HG03432 (cell line): Measurements from ENCODE around the gene GCSAM.
A peak's percentile ranks its signal among the peaks of the same experiment; 100 is the strongest.

Experiments used
- ATAC-seq: cut with Tn5 transposase; IDR thresholded peaks from one replicate; pipeline ENCODE4 v1.9.1; 2021; ENCODE audit warnings: mild to moderate bottlenecking, moderate library complexity; ENCODE audit not compliant: unreplicated experiment

GCSAM gene

DNA sequence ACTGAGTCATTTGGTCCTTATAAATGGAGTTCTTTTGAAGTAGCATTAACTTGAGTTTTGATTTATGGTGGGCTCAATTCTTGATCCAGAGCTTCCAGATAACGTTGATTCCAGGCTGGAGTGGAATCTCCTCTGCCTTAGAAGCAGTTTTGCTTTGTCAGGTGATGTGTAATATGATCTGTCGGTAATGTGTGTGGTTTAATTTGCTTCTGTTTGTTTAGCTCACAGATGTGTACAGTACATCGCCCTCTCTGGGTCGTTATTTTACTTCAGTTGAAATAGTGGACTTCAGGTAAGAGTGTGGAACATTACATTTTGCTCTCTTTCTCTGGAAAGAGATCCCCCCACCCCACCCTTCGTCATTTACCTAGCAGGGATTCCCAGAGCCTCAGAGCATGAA, 23.7 kb downstream of the GCSAM start:
- no peak for ATAC-seq

DNA sequence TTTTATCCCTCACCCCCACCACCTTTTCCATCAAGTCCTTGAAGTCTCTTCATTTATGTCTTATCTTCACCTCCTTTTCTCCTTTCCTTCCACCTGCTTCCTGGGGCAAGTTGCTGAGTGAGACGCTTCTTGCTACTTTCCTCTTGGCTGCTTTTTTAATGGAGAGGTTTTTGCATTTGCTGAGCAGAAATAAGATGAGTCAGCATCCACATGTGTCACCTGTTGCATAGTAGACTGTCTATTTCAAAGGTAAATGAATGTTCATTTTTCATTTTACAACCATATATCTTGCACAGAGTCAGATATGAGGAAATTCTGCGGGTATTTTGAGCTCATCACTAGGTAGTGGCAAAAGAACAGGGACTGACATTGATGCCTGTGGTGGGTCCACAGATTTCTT, 28.3 kb downstream of the GCSAM start:
- ATAC-seq: no peak

- ATAC-seq: no peak
Measured at GRCh38 chr3:112101916-112102315, 31.1 kb downstream of the GCSAM start.

DNA sequence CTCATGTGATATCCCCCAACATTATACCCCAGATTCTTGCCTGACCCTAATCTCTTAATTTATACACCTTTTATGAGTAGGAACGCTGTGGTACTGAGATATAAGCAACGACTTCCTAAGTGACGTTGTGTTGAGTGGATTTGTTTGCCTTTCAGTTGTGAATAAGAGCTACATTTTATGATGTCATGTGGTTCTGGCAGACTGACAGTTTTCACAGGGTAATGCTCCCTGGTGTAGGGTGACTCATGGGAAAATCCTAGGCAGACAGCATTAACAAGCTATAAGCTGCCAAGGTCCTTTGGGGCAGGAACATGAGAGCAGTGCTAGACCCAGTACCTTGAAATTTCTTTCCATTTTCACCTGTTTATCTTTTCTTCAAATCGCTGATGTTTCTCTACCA, 35.7 kb downstream of the GCSAM start:
- ATAC-seq: peak; percentile 66

GRCh38 chr3:112096176-112096575, 36.9 kb downstream of the GCSAM start:
- no peak for ATAC-seq

GRCh38 chr3:112095731-112096130, 37.3 kb downstream of the GCSAM start:
- ATAC-seq: no peak

GRCh38 chr3:112093180-112093522, 39.9 kb downstream of the GCSAM start:
- no peak for ATAC-seq

GRCh38 chr3:112092496-112093179, 40.4 kb downstream of the GCSAM start:
- ATAC-seq: peak; percentile 50

- no peak for ATAC-seq
Measured at GRCh38 chr3:112090887-112091586, 42.0 kb downstream of the GCSAM start.

- no peak for ATAC-seq
Measured at GRCh38 chr3:112089956-112090886, 42.8 kb downstream of the GCSAM start.

DNA sequence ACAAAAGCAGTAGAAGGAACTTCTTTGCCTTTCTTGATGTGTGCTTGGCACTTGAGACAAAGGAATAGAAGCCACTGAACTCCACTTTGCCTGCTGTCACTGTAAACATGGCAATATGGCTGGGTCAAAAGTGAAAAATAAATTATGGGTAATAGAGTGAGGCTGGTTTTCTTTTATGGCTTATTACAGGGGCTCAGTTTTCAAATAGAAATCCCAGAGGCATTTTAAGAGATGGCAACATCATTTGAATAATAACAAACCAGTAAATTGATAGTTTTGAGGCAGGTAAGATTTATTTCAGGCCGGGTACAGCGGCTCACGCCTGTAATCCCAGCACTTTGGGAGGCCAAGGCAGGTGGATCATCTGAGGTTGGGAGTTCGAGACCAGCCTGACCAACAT, 44.1 kb downstream of the GCSAM start:
- no peak for ATAC-seq

DNA sequence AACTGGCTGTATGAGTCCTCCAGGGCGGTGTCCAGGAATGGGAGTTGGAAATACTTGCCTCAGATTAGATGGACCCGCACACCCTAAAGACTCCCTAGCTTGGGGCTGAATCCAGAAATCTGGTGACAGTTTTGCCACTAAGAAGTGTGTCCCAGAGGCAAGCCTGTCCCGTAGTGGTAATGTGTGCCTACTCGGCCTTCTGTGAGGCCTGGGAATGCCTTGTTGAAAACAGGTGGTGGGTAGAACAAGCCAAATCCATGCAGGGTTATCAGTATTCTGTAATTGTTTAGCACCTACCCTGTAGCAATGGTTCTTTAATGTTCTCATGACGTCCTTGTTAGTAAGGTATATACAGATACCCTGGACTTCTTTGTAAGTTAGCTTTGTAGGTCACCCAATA, 45.3 kb downstream of the GCSAM start:
- ATAC-seq: no peak

DNA sequence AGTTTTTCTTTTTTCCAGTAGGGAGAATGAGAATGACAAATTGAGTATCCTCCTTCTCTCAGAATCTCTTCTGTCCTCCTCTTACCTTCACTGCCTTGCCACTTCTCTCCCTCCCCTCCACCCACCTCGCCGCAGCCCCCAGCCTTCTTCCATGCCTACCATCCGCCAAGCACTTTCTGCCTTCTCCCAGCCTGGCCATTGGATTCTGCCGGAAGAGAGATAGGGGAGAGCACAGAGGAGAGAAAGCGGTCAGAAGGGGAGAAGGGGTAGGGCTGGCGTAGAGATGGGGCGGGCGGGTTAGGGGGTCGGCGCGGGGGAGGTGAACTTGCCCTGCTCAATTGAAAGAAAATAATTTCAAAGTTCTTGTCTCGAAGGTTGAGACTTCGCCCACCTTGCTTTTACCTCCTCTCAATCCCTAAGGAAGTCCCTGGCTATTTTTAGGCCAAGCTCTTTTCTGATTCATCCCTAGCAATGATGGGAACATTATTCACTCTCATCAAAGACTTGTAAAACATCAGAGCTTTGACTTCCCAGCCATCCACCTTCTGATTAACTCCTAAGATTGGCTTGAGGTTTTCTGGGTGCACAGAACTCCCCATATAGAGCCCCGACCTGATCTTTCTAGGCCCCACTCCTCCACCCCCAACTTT, 46.0 kb downstream of the GCSAM start:
- no peak for ATAC-seq

DNA sequence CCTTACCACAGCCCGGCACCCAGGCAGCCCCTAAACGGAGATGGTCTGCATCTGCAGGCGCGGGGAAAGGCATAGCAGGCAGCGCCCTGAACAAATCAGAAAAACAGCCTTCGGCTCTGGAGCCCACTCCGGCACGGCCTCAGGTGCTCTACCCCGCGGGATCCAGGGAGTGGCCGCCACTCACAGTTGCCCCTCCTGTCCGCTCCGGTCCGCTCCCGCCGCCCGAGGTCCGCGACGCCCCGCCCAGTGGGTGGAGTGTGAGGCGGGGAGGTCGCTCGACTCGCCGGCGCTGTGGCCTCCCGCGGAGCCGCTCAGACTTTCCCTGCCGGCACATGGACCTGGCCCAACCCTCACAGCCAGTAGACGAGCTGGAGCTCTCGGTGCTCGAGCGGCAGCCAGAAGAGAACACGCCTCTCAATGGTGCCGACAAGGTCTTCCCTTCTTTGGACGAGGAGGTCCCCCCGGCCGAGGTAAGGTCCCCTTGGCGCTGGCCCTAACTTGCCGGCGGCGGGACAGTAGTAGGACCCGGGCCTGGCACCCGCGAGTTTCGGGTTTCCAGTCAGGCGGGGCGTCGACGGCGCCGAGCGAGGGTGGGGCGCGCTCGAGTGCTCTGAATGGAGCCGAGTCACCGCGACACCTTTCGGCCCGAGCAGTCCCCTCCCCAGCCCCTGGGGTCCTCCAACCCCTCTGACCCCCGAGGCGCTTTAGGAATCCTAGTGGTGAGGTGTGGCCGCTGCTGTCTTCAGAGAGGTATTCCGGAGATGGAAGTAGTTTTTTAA, 46.8 kb downstream of the GCSAM start, which contains the start of gene C3orf52:
Gene C3orf52 (plus strand): TSS at position 314 of the 779 bp plus-strand sequence. CDS start 19 bp downstream, at position 333.
- peak; percentile 94 for ATAC-seq

DNA sequence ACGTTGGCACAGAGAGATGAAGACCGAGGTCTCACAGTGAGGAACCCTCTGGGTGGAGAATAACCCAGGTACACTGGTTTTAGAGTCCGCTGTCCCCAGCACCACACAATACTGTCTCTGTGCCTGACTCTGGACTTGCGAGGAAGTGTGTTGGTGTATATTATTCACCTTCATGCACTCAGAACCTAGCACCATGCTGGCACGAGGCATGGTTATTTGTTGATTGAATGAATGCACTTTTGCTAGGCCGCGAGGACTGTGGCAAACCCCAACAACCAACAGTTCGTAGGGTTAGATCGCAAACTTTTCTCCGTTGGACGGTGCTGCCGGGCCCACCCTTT, 47.3 kb downstream of the GCSAM start:
- peak; percentile 2 for ATAC-seq

DNA sequence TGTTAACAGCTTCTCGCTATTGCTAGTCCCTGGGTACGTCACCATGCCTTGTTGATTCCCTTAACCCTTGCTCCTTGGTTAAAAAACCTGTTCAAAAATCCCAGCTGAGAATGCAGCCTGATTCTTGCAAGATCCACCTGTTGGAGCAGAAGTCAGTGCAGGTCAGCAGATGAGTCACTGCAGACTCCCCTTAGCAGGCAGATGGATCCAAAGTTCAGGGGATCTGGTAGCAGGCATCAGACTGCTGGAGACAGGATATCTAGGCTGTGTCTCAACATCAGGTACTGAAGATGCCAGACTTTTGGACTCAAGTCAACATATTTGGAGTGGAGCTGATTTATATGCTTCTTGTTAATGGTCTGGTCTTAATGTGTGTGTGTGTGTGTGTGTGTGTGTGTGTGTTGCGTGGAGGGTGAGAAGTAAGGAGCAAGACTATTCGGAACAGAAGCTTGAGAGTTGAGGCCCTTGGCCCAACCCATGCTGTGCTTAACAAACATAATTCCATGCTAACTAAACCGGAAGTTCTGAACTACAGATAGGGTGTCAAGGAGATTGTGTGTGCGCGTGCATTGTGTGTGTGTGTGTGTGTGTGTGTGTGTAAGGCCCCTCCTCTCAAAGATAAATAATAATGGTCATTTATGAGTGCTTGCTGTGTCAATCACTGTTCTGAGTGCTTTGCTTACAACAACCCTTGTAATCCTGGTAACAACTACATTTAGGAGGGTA, 47.9 kb downstream of the GCSAM start:
- no peak for ATAC-seq

DNA sequence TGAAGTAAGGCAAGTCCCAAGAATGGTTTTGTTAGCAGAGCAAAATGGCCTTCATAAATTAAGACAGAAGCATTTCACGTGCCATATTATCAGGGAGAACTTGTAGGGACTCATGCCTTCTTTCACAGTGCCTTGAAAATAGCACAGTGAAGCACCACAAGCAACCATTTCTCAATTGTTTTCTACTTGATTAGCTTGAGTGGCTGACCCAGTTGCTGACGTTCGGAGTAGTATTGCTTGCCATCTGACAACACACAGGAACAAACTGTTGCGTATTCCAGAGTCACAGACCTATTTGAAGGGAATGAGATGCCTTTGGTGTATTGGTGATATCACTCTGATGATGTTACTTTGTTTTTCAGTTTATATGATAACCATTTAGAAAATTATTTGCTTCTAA, 49.8 kb downstream of the GCSAM start:
- ATAC-seq: no peak

DNA sequence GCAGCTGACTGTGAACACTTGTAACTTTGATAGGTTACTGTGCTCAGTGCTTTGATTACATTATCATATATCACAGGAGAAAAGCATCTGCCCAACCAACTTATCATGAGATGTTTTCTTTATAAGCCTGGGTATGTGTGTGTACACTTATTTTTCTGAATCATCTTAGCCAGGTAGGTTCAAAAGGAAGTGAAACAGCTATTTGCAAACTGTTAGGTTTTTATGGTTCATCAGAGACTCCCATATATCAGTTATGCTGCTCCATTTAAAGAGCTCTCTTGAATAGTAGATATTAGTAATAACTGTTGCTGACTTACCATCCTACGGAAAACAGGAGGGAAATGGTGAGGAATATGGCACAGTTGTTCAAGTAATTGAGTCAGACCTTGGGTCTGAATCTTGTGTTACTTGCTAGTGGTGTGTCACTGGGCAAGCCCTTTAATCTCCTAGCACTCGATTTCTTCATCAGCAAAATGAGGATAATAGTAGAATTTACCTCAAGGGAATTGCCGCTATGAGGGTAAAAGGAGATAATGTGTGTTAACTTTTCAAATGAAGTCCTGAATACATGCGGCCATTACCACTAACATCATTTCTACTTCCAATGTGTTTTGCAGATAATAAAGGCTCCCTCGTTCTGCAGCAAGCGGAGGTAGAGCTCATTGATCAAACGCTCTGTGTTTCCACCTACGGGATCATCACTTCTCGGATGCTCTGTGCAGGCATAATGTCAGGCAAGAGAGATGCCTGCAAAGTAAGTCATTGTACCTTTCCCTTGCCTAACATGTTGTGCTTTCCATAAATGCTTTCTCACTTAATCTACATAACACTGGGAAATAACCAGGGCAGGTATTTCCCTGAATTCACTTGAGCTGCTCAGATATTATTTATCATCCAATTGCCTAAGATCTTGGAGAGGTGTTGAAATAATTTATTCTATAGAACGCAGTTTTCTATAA, 54.6 kb downstream of the GCSAM start:
- no peak for ATAC-seq
